ENCODE data around the gene PRR27.
"Not testable (repeated sequence)": the region's sequence is repeated elsewhere in the genome, so short reads cannot be mapped to it uniquely, and the experiment has no call there.

Gene PRR27

DNA sequence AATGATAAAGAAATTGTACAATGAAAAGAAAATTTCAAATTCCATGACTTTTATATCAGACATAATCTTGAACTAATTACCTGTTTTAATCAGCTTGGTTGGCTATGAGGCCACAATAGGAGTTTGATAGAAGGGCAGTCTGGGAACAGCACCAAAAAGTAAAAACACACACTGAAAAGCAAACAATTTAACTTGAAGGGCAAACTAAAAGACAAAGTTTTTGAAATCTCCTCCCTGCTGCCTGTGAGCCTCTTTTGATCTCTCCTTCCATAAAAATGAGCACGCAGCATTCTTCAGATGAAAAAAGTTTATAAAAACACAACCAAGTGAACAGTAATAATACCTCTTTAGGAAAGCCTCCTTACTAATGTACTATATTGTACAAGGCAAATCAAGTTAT is 49.6 kb downstream of the PRR27 start:
- no peak for DNase-seq

GRCh38 chr4:70212752-70213151 is 58.7 kb downstream of the PRR27 start:
- not testable (repeated sequence) for DNase-seq

Measured in effector CD4-positive, alpha-beta T cell (primary cell).